Upper lobe of right lung (tissue), 1 donor: ENCODE results near the gene AP5M1. TPM values are rescaled to one million over a fixed set of nuclear protein-coding genes. Genes with fewer than 3 reads are reported as not detected.
"Not testable (repeated sequence)": the region's sequence is repeated elsewhere in the genome, so short reads cannot be mapped to it uniquely, and the experiment has no call there.

ENCODE experiments used
- ATAC-seq: fragments of 200-7000 bp; cut with Tn5 transposase; one replicate; pipeline ENCODE4 v1.9.1; 2020; ENCODE audit warnings: mild to moderate bottlenecking, moderate library complexity
- DNase-seq: peaks from one replicate; pipeline ENCODE4 v3.0.0-alpha.2; 2020
- H3K27ac ChIP-seq: fragments of 200-600 bp; one replicate; pipeline ENCODE4 v1.8.0; 2022
- H3K27me3 ChIP-seq: fragments of 200-600 bp; one replicate; pipeline ENCODE4 v1.8.0; 2022; ENCODE audit warnings: mild to moderate bottlenecking
- H3K36me3 ChIP-seq: fragments of 200-600 bp; one replicate; pipeline ENCODE4 v1.8.0; 2022
- H3K4me1 ChIP-seq: fragments of 200-600 bp; one replicate; pipeline ENCODE4 v1.8.0; 2022
- H3K4me3 ChIP-seq: fragments of 200-600 bp; one replicate; pipeline ENCODE4 v1.8.0; 2022; ENCODE audit warnings: mild to moderate bottlenecking
- H3K9me3 ChIP-seq: fragments of 200-600 bp; one replicate; pipeline ENCODE4 v1.8.0; 2022
- CTCF ChIP-seq: fragments of 200-600 bp; IDR thresholded peaks from one replicate; pipeline ENCODE4 v1.8.0; 2022; ENCODE audit warnings: antibody characterized with exemption
- intact Hi-C: fragments of 100-400 bp; cut with DNase I; formaldehyde crosslinking; loops from one replicate; pipeline ENCODE4 v1.11.0; 2022
- total RNA-seq: library from RNA; stranded (reverse); fragmentation: NEBNext Ultra II Directional; extraction: Animal tissue kit (Norgen Biotek cat#: 25700); gene quantifications from one replicate; pipeline ENCODE4 v1.2.1, GENCODE V29; 2021
- donor health status: DM: no; HTN: yes; CAD: no; lungs with severe emphysema.

AP5M1 gene
- total RNA-seq, 1 donor from 2014 or later: 38.8 TPM

DNA sequence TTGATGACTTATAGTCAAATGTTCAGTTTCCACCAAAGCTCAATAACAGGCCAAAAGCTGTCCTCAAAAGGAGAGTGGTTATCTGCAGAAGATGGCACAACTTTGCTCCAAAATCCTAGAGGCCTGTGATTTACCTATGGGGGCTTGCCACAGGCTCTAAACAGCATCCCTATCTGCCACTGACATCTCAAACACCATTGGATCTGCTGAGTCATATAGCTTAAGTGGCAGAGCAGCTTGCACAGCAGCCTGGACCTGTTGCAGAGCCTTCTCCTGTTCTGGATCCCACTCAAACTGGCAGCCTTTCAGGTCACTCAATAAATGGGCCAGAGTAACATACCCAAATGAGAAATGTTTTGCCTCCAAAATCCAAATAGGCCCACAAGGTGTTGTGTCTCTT lies 61.1 kb downstream of the AP5M1 start:
- no peaks in the 10 kb centered on the region for H3K36me3 ChIP-seq
- ATAC-seq (no peak), DNase-seq (no peak)
- no peaks in the 10 kb centered on the region for H3K27me3 ChIP-seq
- H3K27ac ChIP-seq: no peak overlapping the region
- H3K9me3 ChIP-seq: no peaks in the 10 kb centered on the region
- H3K4me3 ChIP-seq: no peak overlapping the region
- intact Hi-C loops: no loop called here
- no peak for TF ChIP-seq CTCF
- no peaks in the 10 kb centered on the region for H3K4me1 ChIP-seq

DNA sequence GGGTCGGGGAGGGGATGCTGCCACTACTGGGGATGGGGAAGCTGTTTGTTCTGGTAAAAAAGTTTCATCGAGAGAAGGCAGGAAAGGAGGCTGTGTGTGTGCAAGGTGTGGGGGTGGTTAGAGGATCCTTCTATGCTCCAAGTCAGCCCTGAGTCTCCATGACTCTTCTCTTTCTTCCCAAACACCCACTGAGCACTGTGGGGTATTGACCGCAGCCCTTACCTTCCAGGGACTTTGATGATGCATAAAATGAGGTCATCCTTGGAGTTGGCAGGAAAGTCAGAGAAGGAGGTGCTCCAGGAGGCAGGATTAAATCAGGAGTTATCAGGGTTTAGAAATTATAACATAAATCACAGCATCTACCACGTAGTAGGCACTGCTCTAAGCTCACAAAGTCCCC lies 63.7 kb downstream of the AP5M1 start:
- DNase-seq, H3K4me1 ChIP-seq, ATAC-seq, H3K27me3 ChIP-seq, H3K4me3 ChIP-seq, intact Hi-C loops, H3K9me3 ChIP-seq, H3K36me3 ChIP-seq, H3K27ac ChIP-seq: not testable (repeated sequence)

- H3K27me3 ChIP-seq, H3K4me1 ChIP-seq, H3K36me3 ChIP-seq, H3K27ac ChIP-seq, H3K9me3 ChIP-seq, H3K4me3 ChIP-seq, DNase-seq, intact Hi-C loops, ATAC-seq: not testable (repeated sequence)
Measured at GRCh38 chr14:57333726-57334125, 65.0 kb downstream of the AP5M1 start.

DNA sequence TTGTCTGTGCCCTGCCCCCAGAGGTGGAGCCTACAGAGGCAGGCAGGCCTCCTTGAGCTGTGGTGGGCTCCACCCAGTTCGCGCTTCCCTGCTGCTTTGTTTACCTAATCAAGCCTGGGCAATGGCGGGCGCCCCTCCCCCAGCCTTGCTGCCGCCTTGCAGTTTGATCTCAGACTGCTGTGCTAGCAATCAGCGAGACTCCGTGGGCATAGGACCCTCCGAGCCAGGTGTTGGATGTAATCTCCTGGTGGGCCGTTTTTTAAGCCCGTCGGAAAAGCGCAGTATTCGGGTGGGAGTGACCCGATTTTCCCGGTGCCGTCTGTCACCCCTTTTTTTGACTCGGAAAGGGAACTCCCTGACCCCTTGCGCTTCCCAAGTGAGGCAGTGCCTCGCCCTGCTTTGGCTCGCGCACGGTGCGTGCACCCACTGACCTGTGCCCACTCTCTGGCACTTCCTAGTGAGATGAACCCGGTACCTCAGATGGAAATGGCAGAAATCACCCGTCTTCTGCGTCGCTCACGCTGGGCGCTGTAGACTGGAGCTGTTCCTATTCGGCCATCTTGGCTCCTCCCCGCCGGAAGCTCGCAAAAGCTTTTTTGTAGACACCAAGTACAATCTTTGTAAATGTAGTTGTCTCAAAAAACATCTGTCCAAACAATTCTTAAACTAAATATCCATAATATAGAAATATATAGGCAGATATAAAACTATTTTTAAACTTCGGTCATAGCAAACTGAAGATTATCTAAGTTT lies 75.0 kb downstream of the AP5M1 start:
- ATAC-seq, H3K9me3 ChIP-seq, H3K27me3 ChIP-seq, H3K36me3 ChIP-seq, H3K27ac ChIP-seq, intact Hi-C loops, DNase-seq, H3K4me3 ChIP-seq, H3K4me1 ChIP-seq: not testable (repeated sequence)

- Histone ChIP-seq H3K27me3 (no peaks in the 10 kb centered on the region), H3K9me3 (no peaks in the 10 kb centered on the region), H3K4me3 (no peak overlapping the region), H3K27ac (no peak overlapping the region), H3K36me3 (no peaks in the 10 kb centered on the region), H3K4me1 (no peaks in the 10 kb centered on the region)
- intact Hi-C loops: no loop called here
- ATAC-seq (no peak), DNase-seq (no peak)
- no peak for TF ChIP-seq CTCF
Measured at GRCh38 chr14:57345106-57345505, 76.3 kb downstream of the AP5M1 start.

GRCh38 chr14:57346741-57347140 lies 78.0 kb downstream of the AP5M1 start:
- ATAC-seq (no peak), DNase-seq (no peak)
- Histone ChIP-seq H3K36me3 (no peaks in the 10 kb centered on the region), H3K4me1 (no peaks in the 10 kb centered on the region), H3K4me3 (no peak overlapping the region), H3K27me3 (no peaks in the 10 kb centered on the region), H3K27ac (no peak overlapping the region), H3K9me3 (no peaks in the 10 kb centered on the region)
- TF ChIP-seq CTCF: no peak
- intact Hi-C loops: no loop called here

Other genes starting within 250 kb of the AP5M1 start
- gene EXOC5, start 66 bp upstream of the AP5M1 start, total RNA-seq: 66.3 TPM
- gene NAA30, start 121.6 kb downstream of the AP5M1 start, total RNA-seq: 12.1 TPM
- not detected for gene CCDC198, start 224.9 kb downstream of the AP5M1 start, total RNA-seq